Hematopoietic multipotent progenitor cell treated with erythropoietin and hydrocortisone succinate and interleukin-3 and kit ligand, for 15 days (in vitro differentiated cells): Measurements from ENCODE around the gene TIE1.

Experiments used
- DNase-seq: peaks from one replicate; pipeline ENCODE4 v3.0.0-alpha.2; 2015; ENCODE audit warnings: low spot score

The TIE1 gene

DNA sequence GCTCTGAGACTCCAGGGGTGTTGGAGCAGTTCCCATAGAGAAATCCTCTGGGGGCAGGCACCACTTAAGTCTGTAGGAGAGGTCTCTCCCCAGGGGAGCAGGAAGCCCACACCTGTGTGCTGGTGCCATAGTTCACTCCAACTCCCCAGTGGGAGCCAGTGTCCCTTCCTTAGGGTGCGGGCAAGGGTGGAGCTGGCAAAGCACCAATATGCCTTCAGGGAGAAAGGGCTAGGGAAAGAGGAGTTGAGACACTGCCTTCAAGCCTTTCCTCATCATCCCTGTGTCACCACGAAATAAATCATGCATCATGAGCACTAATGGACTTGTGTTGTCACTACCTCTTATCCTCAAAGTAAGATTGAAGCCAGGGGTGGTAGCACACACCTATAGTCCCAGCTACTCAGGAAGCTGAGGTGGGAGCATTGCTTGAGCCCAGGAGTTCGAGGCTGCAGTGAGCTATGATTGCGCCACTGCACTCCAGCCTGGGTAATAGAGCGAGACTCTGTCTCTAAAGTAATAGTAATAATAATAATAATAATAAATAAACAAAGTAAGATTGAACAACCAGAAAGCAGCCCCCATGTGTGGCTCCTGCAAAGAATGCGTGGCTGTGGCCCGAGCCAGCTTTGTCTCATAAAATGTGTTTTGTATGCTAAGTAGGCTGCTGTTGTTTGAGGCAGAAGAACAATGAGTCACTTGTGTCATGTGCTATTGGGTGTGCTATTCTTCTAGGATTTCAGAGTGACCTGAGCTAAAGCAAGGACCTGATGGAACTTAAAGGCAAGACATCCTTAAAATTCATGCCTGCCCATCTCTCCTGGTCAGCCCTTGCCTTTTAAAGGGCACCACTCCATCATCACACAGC, 6.7 kb upstream of the TIE1 start:
- DNase-seq, result no peak

DNA sequence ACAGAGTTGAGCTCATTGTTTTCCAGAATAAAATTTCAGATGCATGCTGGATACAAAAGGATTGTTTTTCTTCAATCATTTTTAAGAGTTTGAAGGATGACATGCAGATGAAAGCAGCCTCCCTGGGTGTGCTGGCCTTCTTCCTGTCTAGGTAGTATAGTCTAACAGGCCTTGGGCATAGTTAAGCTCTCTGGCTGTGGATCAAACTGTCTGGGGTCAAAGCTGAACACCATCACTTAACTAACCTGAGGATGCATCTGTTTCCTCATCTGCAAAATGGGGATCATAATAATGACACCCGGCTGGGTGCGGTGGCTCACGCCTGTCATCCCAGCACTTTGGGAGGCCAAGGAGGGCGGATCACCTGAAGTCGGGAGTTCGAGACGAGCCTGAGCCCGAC, 6.0 kb upstream of the TIE1 start:
- no peak for DNase-seq

DNA sequence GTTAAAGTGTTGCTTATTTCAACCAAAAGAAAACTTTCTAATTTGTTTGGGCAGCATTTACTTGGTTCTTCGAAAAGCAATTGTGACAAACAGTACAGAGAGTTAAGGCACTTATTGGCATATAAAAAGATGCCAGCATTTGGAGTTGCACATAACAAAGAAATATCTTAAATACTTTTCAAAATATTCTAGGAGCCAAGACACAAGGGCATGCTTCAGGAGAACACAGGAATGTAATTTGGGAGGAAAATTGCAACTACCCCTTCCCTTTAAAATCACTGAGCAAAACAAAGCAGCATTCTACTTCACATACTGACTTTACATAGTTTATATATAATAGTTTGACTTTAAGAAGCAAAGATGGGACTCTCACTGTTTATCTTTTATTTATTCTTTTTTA, 4.6 kb upstream of the TIE1 start:
- no peak for DNase-seq

DNA sequence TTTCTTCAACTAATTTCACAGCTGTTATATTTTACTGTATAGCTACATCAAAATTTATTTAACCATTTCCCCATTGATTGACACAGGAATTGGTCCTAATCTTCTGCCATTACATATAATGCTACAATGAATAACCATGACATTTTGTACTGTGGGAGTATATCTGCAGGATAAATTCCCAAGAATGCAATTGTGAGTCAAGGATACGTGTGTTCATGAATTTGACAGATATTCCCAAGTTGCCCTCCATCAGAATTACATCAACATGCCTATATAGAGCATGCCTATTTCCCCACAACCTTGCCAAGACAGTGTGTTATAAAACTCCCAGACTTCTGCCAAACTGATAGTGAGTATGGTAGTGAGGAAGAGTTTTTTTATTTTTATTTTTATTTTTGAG, 2.7 kb upstream of the TIE1 start:
- DNase-seq, result no peak

DNA sequence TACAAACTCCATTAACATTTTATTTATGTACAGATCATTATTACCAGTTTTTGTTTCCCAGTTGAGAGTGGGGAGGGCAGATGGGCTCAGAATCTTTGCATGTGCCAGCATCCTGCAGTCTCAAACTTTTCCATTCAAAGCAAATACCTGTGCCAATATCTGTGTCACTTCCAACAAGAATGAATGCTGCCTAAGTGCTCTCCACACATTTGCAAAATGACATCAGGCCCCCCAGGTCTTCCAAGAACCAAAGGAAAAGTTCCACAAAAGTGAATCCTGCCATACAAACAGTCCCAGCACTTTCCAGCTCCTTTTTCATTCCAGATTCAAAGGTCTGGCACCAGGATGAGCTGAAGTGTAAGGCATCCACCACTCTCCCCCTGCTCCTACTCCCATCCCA, 1.7 kb upstream of the TIE1 start:
- no peak for DNase-seq

DNA sequence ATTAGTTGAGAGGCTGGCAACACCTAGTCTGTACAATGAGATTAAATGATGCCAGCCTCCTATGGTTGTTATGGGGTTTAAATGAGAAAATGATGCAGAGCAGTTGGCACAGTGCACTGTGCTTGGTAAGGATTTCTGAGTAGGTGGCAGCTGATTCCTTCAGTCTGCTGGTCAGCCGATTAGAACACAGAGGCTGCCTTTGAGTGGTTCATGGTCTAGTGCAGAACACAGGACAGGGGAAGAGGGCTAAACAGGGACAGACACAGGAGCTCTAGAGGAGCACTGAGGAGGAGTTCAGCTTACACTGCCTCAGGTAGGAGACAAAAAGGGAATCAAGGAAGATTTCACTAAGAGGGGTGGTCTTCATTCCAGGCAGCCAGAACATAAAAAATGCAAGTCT, 1.4 kb downstream of the TIE1 start:
- no peak for DNase-seq

DNA sequence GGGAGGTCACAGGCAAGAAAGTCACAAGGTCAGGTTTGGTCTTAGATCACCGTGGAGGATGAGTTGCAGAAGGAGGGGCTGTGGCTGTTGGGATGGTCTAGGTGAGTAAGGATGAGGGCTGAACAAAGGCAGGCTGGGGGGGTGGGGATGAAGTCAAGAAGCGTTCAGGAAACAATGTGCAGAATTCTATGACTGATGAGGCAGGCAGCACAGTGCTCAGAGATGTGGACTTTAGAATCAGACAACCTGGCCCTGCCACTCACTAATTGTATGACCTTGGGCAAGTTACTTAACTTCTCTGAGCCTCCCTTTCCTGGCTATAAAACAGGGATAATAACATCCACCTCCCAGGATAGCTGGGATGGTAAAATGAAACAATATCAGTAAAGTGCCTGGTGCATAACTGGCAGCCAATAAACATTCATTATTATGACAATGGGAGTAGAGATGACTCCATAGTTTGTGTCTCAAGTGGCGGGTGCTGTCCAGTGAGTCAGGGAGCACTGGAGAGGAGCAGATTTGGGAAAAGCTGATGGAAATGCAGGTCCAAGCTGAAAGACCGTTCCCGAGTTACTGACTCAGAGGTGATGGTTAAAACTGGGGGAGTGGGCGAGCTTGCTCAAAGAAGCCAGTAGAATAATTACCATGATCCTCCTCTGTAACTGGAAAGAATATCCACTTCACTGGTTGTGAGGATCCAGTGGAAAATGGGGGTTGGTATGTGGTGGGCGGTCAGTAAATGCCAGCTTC, 2.1 kb downstream of the TIE1 start:
- DNase-seq, result no peak

DNA sequence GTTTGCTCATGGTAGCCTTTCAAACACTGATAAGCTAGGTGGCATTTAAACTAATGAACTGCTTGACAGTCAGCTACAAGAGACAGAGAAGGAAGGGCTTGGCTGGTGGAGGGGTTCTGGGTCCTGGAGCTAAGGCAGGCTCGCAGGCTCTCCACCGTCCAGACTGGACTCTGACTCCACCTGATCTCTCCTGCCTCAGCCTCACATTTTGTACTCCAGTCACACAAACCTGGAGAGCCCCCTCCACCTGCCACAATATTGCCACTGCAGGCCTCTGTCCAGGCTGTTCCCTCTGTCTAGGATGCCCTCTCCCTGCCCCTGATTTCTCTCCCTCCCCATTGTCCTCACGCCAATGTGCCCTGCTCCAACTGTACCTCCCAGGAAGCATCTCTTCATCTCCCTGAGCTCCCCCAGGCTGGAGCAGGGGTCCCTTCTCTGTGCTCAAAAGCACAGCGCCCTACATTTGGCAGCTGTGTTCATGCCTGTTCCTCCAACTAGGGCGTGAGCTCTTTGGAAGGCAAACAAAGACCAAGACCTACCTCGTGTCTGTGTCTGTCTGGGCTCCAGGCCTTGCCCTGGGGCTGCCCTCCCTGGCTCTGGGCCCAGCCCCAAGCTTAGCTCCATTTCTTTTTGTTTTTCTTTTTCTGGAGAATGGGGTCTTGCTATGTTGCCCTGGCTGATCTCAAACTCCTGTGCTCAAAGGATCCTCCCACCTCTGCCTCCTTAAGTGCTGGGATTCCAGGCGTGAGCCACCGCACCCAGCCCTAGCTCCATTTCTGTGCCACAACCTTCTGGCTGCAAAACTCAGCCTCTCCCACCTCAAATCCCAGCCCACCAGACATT, 2.9 kb downstream of the TIE1 start:
- no peak for DNase-seq

DNA sequence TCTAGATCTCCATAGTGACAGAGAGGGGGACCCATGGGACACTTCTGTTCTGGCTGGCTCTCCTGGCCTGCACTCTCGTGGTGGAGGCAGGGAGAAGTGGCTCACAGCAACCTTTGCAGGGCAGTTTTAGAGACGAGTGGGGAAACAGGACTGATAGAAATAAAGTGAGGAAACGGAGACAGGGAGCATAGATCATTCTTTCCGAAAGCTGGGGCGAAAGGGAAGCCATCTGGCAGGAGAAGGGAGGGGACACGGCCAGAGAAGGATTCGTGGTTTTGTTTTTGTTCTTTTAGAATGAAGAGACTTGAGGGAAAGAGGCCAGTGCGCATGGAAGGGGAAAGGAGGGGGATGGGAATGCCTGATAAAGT, 3.5 kb downstream of the TIE1 start:
- DNase-seq, result no peak

DNA sequence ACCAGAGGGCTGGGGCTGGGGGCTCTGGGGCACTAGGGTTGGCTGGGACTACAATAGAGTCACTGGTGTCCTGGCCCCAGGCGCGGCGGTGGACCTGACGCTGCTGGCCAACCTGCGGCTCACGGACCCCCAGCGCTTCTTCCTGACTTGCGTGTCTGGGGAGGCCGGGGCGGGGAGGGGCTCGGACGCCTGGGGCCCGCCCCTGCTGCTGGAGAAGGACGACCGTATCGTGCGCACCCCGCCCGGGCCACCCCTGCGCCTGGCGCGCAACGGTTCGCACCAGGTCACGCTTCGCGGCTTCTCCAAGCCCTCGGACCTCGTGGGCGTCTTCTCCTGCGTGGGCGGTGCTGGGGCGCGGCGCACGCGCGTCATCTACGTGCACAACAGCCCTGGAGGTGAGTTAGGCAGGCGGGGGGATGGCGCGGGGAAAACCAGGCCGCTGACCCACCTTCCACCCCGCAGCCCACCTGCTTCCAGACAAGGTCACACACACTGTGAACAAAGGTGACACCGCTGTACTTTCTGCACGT, 4.1 kb downstream of the TIE1 start:
- no peak for DNase-seq

DNA sequence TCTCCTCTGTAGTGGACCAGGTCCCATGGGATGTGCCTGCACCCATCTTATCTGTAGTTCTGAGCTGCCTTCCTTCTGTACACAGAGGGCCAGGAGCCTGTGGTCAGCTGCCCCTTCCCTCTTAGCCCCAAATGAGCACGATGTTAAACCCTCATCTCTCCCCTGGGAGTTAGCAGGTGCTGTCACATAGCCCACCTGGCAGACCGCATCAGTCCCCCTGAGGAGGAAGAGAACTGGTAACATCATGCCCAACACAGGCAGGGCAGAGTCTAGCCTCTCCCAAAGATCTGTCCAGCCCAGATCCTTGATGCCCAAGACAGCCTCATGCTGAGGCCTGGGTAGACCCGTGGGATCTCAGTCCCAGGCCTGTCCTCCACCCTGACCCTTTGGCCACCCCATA, 4.7 kb downstream of the TIE1 start:
- no peak for DNase-seq

DNA sequence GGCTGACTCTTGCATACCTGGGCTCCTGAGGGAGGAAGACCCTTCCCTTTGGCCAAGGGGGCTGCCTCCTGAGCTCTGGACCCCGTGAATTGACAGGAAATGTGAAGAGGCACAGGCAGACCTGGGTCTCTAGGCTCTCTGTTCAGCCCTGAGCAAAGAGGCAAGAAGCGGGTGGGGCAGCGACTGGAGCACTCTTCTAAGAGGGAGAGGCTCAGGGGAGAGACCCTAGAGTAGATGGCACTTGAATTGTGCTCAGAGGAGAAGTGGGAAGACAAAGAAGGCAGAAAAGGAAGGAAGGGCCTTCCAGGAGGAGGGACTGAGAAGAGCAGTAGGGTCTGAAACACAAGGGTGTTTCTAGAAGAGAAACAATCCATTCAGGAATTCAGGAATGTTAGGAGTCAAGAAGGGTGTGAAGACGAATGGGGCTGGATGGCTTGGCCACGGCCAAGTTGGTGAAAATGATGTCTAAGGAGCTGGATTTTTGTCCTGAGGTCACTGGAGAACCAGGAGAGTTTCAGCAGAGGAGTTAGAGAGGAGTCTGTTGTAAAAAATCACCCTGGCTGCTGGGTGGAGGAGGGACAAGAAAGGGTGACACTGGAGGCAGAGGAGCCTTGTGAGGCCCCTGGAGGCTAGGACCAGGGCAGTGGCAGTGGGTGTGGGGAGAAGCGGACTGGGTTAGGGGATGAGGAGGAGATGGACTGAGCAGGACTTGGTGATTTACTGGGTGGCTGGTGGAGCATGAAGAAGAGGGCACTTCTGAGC, 5.3 kb downstream of the TIE1 start:
- DNase-seq, result no peak

DNA sequence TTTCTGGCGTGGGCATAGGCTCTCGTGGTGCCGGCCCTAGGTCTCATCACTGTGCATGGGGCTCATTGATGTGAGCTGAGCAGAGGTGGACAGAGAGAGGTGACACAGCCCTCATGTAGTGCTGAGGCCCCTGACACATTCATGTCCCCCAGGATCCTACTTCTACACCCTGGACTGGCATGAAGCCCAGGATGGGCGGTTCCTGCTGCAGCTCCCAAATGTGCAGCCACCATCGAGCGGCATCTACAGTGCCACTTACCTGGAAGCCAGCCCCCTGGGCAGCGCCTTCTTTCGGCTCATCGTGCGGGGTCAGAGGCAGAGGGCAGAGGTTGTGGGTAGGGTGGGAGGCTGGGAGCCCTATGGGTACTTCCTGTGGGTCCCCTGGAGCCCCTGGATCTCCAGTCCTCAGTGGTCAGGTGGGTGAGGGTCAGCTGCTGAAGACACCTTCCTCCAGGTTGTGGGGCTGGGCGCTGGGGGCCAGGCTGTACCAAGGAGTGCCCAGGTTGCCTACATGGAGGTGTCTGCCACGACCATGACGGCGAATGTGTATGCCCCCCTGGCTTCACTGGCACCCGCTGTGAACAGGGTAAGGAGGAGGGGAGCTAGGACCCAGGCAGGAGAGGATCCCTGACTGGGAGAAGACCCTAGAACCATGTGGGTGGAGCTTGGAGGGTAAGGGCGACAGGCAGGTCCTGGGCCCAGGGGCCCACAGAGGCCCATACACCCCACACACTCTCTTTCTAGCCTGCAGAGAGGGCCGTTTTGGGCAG, 6.1 kb downstream of the TIE1 start:
- DNase-seq, result no peak

DNA sequence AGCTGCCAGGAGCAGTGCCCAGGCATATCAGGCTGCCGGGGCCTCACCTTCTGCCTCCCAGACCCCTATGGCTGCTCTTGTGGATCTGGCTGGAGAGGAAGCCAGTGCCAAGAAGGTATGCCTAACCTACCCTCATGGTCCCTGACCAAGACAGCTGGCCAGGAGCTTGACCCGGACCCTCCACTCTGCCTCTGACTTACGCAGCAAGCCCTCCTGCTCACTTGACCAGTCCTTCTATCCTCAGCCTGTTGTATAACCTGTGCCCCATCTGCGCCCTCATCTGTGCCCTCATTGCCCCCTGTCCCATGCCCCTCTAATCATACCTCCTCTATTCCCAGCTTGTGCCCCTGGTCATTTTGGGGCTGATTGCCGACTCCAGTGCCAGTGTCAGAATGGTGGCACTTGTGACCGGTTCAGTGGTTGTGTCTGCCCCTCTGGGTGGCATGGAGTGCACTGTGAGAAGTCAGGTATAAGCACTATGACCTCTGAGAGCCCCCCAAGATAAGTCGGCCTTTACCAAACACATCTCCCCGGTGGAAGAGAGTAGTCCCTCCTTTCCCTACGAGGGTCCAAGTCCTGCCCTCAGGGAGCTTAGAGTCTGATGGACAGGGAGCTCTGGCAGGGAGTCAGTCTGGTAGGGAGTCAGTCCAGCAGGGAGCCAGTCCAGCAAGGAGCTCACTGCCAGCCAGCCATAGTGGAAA, 6.8 kb downstream of the TIE1 start:
- no peak for DNase-seq

DNA sequence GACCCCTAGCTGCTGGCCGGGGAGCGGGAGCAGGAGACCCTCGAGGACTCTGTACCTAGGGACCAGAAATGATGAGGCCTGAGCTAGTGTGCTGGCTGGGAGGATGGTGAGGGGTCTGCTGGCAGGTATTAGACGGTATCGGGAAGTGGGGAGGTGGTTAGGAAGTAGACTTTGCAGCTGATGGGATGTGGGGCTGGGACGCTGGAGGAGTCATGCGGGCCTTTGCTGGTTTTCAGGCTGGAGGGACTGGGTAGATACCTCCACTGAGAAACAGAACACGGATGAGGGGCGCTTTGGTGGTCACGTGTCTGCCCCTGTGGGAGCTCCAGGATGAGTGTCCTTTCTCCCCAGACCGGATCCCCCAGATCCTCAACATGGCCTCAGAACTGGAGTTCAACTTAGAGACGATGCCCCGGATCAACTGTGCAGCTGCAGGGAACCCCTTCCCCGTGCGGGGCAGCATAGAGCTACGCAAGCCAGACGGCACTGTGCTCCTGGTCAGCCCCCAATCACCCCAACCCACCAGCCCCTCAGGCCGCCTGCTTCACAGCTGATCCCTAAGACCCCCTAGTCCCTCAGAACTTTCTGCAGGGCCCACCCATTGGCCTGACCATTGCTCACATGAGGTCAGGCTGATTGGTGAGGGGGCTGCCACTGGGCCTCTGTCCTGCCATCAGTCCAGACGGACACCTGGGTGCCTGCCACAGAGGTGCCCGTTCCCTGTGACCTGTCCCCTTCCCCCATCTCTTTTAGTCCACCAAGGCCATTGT, 8.0 kb downstream of the TIE1 start:
- DNase-seq, result no peak

DNA sequence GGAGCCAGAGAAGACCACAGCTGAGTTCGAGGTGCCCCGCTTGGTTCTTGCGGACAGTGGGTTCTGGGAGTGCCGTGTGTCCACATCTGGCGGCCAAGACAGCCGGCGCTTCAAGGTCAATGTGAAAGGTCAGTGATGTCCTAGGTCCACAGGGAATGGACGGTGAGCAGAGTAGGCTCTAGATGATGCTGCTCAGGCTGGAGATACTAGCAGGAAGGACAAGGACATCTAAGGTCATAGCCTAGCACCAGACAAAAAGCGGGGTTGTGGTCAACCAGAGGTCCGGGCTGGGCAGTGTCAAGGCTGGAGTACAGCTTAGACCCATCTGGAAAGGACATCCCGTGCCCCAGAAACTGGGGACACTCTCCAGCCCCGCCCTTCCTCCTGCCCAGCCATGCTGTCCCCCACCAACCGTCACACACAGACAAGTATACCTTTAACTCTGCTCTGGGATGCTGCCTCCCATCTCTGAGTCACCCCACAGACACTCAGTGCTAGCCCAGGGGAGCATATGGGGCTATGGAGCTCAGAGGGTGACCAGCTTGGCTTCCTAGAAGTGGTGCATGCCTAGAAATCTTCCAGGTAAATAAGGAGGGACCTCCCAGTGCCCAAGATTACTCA, 8.7 kb downstream of the TIE1 start:
- no peak for DNase-seq

DNA sequence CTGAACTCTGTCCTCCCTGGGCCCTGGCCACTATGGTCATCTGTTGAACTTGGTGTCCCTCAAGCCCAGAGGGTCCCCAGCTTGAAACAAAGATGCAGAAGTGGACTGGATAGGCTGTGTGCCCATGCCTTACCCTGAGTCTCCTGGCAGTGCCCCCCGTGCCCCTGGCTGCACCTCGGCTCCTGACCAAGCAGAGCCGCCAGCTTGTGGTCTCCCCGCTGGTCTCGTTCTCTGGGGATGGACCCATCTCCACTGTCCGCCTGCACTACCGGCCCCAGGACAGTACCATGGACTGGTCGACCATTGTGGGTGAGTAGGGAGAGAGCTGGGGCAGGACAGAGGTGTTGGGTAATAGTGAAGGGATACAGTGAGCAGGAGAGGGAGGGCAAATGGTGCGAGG, 10.7 kb downstream of the TIE1 start:
- no peak for DNase-seq

DNA sequence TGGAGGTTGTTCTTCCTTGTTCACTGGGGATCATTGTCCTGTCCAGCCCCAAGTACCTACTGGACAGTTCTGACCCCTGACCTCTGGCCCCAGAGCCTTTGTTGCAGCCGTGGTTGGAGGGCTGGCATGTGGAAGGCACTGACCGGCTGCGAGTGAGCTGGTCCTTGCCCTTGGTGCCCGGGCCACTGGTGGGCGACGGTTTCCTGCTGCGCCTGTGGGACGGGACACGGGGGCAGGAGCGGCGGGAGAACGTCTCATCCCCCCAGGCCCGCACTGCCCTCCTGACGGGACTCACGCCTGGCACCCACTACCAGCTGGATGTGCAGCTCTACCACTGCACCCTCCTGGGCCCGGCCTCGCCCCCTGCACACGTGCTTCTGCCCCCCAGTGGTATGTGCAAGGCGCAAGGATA, 11.4 kb downstream of the TIE1 start:
- DNase-seq, result no peak
